ENCODE data around the gene NLRP13.

The NLRP13 gene

GRCh38 chr19:55901369-55902079, 30.6 kb downstream of the NLRP13 start:
- no peak for DNase-seq

- DNase-seq: no peak
These were observed 33.2 kb downstream of the NLRP13 start for GRCh38 chr19:55898911-55899310.

GRCh38 chr19:55882626-55883025, 49.5 kb downstream of the NLRP13 start:
- no peak for DNase-seq

GRCh38 chr19:55877211-55877610, 54.9 kb downstream of the NLRP13 start:
- DNase-seq: no peak

- DNase-seq: no peak
These were observed 61.4 kb downstream of the NLRP13 start for GRCh38 chr19:55870736-55871135.

GRCh38 chr19:55867101-55867500, 65.0 kb downstream of the NLRP13 start:
- no peak for DNase-seq

GRCh38 chr19:55866521-55866920, 65.6 kb downstream of the NLRP13 start:
- DNase-seq: no peak

GRCh38 chr19:55858969-55859368, 73.2 kb downstream of the NLRP13 start:
- DNase-seq: no peak

- DNase-seq: no peak
These were observed 73.7 kb downstream of the NLRP13 start for GRCh38 chr19:55858401-55858800.

- DNase-seq: no peak
These were observed 74.2 kb downstream of the NLRP13 start for GRCh38 chr19:55857974-55858373.

GRCh38 chr19:55857149-55857548, 75.0 kb downstream of the NLRP13 start:
- no peak for DNase-seq

- no peak for DNase-seq
These were observed 77.0 kb downstream of the NLRP13 start for GRCh38 chr19:55855160-55855559.
